ENCODE measurements around the gene RUNX1.

Gene RUNX1

GRCh38 chr21:35048706-35049617 is at the start of gene RUNX1:
TSS of gene RUNX1 (minus strand) at chr21:35049302.
- DNase-seq, result peak; percentile 44

DNA sequence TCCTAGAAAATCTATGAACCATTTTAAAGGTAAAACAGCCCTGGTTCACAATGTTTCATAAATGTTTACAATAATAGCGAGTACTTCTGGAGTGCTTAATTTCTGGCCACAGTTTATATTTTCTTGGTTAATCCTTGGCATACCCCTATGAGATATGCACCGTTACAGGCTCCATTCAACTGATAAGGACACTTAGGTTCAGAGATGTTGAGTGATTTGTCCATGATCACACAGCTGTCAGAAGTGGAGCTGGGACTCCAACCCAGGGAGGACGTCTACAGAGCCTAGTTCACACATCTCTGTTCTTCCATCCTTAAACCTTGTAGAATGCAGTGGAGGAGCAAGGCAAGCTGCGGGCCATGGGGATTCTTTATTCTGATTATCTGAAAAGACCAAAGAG is 48.4 kb upstream of the RUNX1 start:
- DNase-seq, result no peak

DNA sequence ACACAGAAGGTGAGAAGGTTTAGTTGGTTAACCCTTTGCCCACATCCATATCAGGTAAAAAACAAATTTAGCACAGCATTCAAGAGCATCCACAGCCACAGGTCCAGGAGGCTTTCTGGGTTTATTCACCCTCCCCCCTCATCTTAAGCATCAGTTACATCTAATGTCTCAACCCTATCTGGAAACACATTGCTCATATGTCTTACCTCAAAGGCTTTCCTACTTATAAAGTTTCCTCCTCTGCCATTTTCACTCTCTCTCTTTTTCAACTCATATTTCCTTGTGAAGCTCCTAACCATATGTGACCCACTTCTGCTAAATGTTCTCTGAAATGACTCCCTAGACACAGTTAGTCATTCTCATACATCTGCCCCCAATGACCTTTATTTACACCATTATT is 47.9 kb upstream of the RUNX1 start:
- DNase-seq, result no peak

DNA sequence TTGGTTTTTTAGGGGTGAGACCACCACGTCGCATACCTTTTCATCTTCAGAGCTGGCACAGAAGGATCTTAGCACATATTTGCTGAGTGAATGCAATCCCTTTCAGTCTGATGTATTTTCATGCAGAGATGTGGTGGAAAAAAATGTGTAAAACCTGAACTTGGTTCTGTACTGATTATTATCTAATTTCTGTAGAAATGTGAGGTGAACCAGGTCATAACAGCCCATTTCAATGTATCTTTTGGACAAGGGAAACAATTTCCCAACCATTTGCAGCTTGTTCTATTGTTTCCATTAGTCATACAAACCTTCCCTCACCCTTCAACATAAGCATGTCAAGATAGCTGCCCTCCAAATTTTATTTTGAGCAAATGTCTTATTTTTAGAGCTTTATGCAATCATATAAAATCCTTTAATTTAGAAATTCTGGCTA is 46.8 kb upstream of the RUNX1 start:
- DNase-seq, result no peak

- DNase-seq, result no peak
Measured at GRCh38 chr21:35093514-35093913, 44.4 kb upstream of the RUNX1 start.

- DNase-seq, result no peak
Measured at GRCh38 chr21:35091496-35091895, 42.4 kb upstream of the RUNX1 start.

GRCh38 chr21:35090403-35090802 is 41.3 kb upstream of the RUNX1 start:
- DNase-seq, result no peak

DNA sequence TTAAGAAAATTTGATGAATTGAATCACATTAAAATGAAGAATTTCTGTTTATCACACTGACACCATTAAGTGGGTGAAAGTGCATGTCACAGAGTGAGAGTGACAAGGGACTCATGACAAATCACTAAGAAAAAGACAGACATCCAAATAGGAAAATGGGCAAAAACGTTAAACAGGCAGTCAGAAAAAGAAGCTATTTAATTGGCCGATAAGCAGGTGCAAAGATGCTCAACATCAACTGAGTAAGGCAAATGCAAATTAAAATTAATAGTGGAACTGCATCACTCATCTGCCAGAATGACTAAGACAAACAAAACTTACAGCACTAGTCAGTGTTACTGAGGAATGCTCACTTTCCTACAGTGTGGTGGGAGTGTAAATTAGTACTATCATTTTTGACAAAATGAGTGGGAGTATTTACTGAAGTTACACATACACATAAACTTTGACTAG is 39.2 kb upstream of the RUNX1 start:
- DNase-seq, result no peak

GRCh38 chr21:35086357-35086756 is 37.3 kb upstream of the RUNX1 start:
- no peak for DNase-seq

DNA sequence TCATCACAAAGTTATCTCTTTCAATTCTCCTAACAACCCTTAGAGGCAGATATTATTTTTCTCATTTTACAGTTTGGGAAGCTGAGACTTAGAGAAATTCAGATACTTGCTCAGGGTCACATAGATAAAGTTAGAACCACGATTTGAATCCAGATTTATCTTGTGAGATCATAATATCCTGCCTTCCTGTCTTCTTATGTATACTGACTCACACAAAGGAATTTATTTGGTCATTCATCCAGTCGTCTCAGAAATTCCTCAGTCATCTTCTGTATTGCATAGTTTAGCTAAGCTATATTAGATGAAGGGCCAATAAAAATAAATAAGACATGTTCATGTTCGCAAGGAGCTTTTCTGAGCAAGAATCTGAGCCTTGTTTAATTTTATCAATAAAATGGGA is 35.8 kb upstream of the RUNX1 start:
- DNase-seq, result no peak

- no peak for DNase-seq
Measured at GRCh38 chr21:35083246-35083645, 34.1 kb upstream of the RUNX1 start.

DNA sequence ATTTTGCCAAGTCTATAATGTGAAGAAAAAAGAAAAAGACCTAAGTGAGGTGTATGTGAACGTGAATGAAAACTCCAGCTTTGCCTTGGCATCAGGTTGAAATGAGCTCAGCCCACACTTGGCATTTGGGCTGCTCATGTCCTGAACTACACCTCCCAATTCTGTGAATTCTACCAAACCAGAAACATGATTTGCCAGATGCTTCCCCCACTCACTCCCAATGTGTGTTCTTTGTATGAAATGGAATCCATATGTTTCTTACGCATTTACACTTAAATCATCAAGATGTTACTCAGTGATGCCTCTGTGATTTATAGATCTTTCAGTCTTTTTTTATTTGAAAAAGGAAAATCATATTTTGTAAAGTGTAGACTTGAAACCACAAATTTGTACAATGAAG is 32.8 kb upstream of the RUNX1 start:
- DNase-seq, result no peak

DNA sequence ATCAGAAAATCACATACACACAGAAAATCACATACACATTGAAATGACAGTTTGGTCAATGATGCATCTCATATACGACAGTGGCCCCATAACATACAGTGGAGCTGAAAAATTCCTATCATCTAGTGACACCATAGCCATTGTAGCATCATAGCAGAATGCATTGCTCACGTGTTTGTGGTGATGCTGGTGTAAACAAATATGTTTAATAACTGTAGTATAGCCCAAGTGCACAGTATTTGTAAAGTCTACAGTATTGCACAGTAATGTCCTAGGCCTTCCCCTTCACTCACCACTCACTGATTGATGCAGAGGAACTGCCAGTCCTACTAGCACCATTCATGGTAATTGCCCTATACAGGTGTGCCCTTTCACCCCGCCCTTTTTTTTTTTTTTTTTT is 30.1 kb upstream of the RUNX1 start:
- DNase-seq, result no peak

DNA sequence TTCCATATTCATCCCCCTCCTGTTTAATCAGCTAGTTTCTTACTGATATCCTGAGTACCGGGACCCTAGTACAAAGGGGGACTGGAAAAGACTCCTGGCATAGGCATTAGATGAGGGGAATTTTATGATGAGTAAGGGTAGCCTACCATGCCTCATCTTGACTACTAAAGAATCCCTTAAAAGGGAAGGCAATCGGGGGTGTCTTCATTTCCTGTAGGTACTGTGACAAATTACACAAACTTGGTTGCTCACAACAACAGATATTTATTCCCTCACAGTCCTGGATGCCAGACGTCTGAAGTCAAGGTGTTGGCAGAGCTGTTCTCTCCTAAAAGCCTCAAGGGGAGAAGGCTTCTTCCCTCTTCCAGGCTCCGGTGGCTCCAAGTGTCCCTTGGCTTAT is 28.9 kb upstream of the RUNX1 start:
- DNase-seq, result no peak

GRCh38 chr21:35077466-35077865 is 28.4 kb upstream of the RUNX1 start:
- DNase-seq, result no peak

DNA sequence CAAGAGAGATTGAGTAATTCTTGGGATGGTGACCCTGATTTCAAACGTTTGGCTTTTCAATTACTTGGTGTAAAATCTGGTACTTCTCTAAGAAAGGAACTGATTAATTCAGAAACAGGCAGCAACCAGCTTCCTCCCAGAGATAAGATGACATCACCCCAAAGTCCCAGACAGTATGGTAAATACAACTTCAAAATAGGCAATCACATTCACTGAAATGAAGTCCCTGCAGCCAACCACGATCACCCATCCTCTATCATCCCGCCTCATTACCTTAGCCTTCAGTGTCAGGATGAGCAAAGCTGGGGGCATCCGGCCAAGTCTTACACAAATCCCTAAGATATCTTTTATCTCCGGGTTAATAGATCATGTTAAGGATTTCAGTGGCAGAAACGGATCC is 26.4 kb upstream of the RUNX1 start:
- no peak for DNase-seq

- no peak for DNase-seq
Measured at GRCh38 chr21:35072960-35073359, 23.9 kb upstream of the RUNX1 start.

- DNase-seq, result no peak
Measured at GRCh38 chr21:35072557-35072956, 23.5 kb upstream of the RUNX1 start.

DNA sequence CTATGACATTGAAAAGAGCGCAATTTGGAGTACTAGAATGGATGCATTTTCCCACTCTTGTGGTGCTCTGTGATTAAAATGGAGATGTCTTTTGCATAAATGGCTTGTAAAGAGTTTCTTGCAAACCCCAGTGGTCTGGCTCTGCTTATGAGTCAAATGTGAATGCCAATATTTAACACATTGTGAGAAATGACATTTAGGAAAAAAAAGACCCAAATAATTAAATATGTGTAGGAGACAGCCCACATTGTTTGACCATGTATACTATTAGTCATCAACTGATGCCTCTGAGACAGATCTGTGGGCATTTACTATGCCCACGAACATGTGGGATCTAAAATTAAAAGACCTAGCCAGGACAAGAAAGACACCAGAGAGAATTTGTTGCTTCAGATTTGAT is 22.2 kb upstream of the RUNX1 start:
- no peak for DNase-seq

DNA sequence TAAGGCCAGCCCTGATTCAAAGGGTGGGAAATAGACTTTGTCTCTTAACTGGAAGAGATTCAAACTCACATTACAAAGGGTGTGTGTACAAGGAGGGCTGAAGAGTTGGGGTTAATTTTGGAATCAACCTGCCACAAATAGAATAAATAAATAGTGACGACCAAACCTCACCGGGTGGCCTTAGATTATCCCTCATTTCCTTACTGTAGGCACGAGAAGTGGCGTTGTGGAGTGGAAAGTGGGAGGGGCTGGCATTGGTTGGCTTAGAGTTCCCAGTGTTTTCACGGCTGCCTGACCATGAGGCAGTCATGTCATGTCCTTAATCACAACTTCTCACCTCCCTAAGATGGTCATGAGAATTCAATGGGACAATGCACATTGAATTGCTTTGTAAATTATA is 21.3 kb upstream of the RUNX1 start:
- no peak for DNase-seq

- DNase-seq, result no peak
Measured at GRCh38 chr21:35066824-35067223, 17.7 kb upstream of the RUNX1 start.

DNA sequence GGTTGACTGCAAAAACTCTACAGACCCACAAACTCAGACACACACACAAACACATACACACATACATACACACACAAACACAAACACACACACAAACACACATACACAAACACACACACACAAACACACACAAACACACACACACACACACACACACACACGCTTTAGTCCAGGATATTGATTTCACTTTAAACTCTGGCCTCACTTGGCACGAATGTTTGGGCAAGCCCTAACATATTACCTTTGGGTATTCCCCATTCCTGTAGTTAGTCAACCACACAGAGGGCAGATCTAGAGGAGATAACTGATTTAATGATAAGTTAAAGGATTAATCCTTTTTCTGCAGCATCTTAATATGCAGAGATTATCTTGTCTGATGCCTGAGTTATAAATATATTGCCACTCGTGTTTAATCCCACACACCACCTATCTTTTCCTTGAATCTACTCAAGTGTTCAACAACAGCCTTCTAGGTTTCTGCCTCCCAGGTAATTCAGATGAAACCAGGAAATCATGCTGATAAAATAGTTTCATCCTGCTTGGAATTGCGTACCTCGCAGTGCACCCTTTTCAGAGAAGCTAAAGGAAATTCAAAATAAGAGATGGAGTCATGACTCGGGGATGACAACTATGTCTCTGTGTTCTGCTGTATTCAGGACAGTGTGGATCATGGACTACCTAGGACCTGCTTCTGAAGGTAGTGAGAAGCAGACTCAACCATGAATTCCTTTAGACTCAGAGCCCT is 14.5 kb upstream of the RUNX1 start:
- DNase-seq, result no peak

DNA sequence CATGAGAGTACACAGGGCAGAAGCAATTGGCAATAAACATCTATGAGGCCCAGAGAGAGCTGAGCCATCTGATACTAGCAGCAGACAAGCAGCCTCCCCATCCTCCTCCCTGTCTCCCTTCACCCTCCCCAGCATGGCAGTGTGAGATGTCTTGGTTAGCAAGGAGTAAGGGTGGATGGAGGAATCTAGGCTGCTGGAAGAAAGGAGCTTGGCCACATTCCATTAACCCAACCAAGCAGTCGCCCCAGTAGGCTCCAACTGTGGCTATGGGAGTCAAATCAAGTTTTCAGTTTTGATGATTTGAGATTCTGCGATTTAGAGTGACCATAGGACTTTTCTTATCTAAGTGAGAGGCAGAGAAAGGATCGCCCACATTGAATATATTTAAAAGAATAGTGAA is 12.9 kb upstream of the RUNX1 start:
- DNase-seq, result no peak

- DNase-seq, result no peak
Measured at GRCh38 chr21:35059742-35060141, 10.6 kb upstream of the RUNX1 start.

All from activated CD4-positive, alpha-beta T cell treated with anti-CD3 and anti-CD28 coated beads for 1 hour (primary cell).